Endodermal cell (in vitro differentiated cells): ENCODE measurements around the gene TBC1D2. TPM values are rescaled to one million over a fixed set of nuclear protein-coding genes. Genes with fewer than 3 reads are reported as not detected.
A peak's percentile ranks its signal among the peaks of the same experiment; 100 is the strongest.

Source experiments
- DNase-seq: peaks from one replicate; pipeline ENCODE4 v3.0.0-alpha.2; 2017
- H3K27ac ChIP-seq: 2 replicates; pipeline ENCODE4 v1.5.1; 2013; ENCODE audit warnings: mild to moderate bottlenecking, low read depth, low read length, moderate library complexity
- H3K27me3 ChIP-seq: 2 replicates; pipeline ENCODE4 v1.6.1; 2013; ENCODE audit warnings: mild to moderate bottlenecking, low read length, moderate library complexity; ENCODE audit not compliant: insufficient read depth, control insufficient read depth, poor library complexity, severe bottlenecking
- H3K36me3 ChIP-seq: 2 replicates; pipeline ENCODE4 v1.7.0; 2013; ENCODE audit warnings: mild to moderate bottlenecking, low read length, moderate library complexity; ENCODE audit not compliant: control insufficient read depth, insufficient read depth
- H3K4me1 ChIP-seq: one replicate; pipeline ENCODE4 v1.7.0; 2013; ENCODE audit warnings: low read length; ENCODE audit not compliant: control insufficient read depth, insufficient read depth
- H3K4me3 ChIP-seq: 2 replicates; pipeline ENCODE4 v1.5.1; 2013; ENCODE audit warnings: mild to moderate bottlenecking, low read length, moderate library complexity
- H3K9ac ChIP-seq: 2 replicates; pipeline ENCODE4 v1.6.1; 2013; ENCODE audit warnings: mild to moderate bottlenecking, low read length, moderate library complexity; ENCODE audit not compliant: poor library complexity, severe bottlenecking; ENCODE audit errors: extremely low read depth
- H3K9me3 ChIP-seq: 2 replicates; pipeline ENCODE4 v1.6.1; 2013; ENCODE audit warnings: mild to moderate bottlenecking, low read length, moderate library complexity; ENCODE audit not compliant: control insufficient read depth
- H3K27ac Mint-ChIP-seq: 2 replicates; pipeline ENCODE4 v1.8.0; 2020; ENCODE audit warnings: mixed read lengths
- H3K27me3 Mint-ChIP-seq: 2 replicates; pipeline ENCODE4 v1.8.0; 2021; ENCODE audit warnings: mild to moderate bottlenecking, mixed read lengths; ENCODE audit not compliant: insufficient read depth
- H3K36me3 Mint-ChIP-seq: 2 replicates; pipeline ENCODE4 v1.8.0; 2020; ENCODE audit warnings: low read depth, mixed read lengths
- H3K4me1 Mint-ChIP-seq: 2 replicates; pipeline ENCODE4 v1.8.0; 2020; ENCODE audit warnings: mixed read lengths
- H3K4me3 Mint-ChIP-seq: 2 replicates; pipeline ENCODE4 v1.8.0; 2020; ENCODE audit warnings: mild to moderate bottlenecking, moderate library complexity, mixed read lengths
- H3K9me3 Mint-ChIP-seq: 2 replicates; pipeline ENCODE4 v1.8.0; 2020; ENCODE audit warnings: mild to moderate bottlenecking, mixed read lengths
- CTCF ChIP-seq: fragments of 200-600 bp; sonication (generic); conservative IDR thresholded peaks from 2 replicates; pipeline ENCODE4 v1.5.0; 2021; ENCODE audit warnings: antibody characterized with exemption, mild to moderate bottlenecking
- WGBS, 2 experiments: methylation state at CpG; one replicate each; pipeline versions ENCODE4 v1.1.5 to v1.1.7; 2013; ENCODE audit warnings: missing lambda C conversion rate in 2 of 2, mixed read lengths in 1 of 2; ENCODE audit not compliant: insufficient coverage in 1 of 2, insufficient read length in 1 of 2; 5-methylcytosine and 5-hydroxymethylcytosine counted together
- total RNA-seq, 2 donors: library from RNA; stranded (reverse); fragmentation: NEBNext Ultra II Directional in 1 of 2; extraction: Animal tissue kit (Norgen Biotek cat#: 25700) in 1 of 2; gene quantifications; 2 replicates in 1 of 2; 3 replicates in 1 of 2; pipeline ENCODE4 v1.2.1, GENCODE V29; 2021

TBC1D2 gene
- total RNA-seq, 2 donors from 2014 or later, result 8.1 to 10.4 TPM

- H3K4me1 ChIP-seq, result peaks cover 4% of the 10 kb centered on the region
- peak overlapping the region; percentile 84 for H3K4me3 ChIP-seq
- Mint-ChIP-seq H3K4me1 (peaks cover 52% of the 10 kb centered on the region), H3K4me3 (peak overlapping the region; percentile 86), H3K27ac (no peak overlapping the region), H3K27me3 (no peaks in the 10 kb centered on the region), H3K36me3 (peaks cover 17% of the 10 kb centered on the region), H3K9me3 (no peaks in the 10 kb centered on the region)
- peaks cover 25% of the 10 kb centered on the region for H3K36me3 ChIP-seq
- no peak overlapping the region for H3K9ac ChIP-seq
- H3K9me3 ChIP-seq, result no peaks in the 10 kb centered on the region
- 90% methylated on average over 3 of the region's 3 CpGs for WGBS, 2 experiments
- TF ChIP-seq CTCF, result no peak
- H3K27ac ChIP-seq, result no peak overlapping the region
- H3K27me3 ChIP-seq, result no peaks in the 10 kb centered on the region
- DNase-seq, result peak; percentile 41
Measured at GRCh38 chr9:98253565-98253964, 1.9 kb downstream of the TBC1D2 start.

- Histone ChIP-seq H3K36me3 (peaks cover 26% of the 10 kb centered on the region), H3K9me3 (no peaks in the 10 kb centered on the region), H3K27me3 (no peaks in the 10 kb centered on the region), H3K4me3 (no peak overlapping the region), H3K27ac (no peak overlapping the region), H3K9ac (no peak overlapping the region), H3K4me1 (peaks cover 4% of the 10 kb centered on the region)
- H3K27me3 Mint-ChIP-seq, result no peaks in the 10 kb centered on the region
- H3K4me1 Mint-ChIP-seq, result peaks cover 51% of the 10 kb centered on the region
- no peak overlapping the region for H3K4me3 Mint-ChIP-seq
- H3K27ac Mint-ChIP-seq, result no peak overlapping the region
- no peaks in the 10 kb centered on the region for H3K9me3 Mint-ChIP-seq
- WGBS, 2 experiments, result 79 to 92% methylated on average over 7 to 9 of the region's 9 CpGs
- H3K36me3 Mint-ChIP-seq, result peaks cover 21% of the 10 kb centered on the region
- DNase-seq, result peak; percentile 51
- no peak for TF ChIP-seq CTCF
Measured at GRCh38 chr9:98251551-98251950, 3.9 kb downstream of the TBC1D2 start.

GRCh38 chr9:98249771-98250170 lies 5.7 kb downstream of the TBC1D2 start:
- Histone ChIP-seq H3K4me3 (no peak overlapping the region), H3K9ac (no peak overlapping the region), H3K36me3 (peaks cover 26% of the 10 kb centered on the region), H3K4me1 (peaks cover 4% of the 10 kb centered on the region), H3K27ac (no peak overlapping the region), H3K9me3 (no peaks in the 10 kb centered on the region), H3K27me3 (no peaks in the 10 kb centered on the region)
- H3K4me3 Mint-ChIP-seq, result no peak overlapping the region
- WGBS, 2 experiments, result 95 to 100% methylated on average over 1 to 2 of the region's 2 CpGs
- no peak overlapping the region for H3K27ac Mint-ChIP-seq
- TF ChIP-seq CTCF, result no peak
- no peaks in the 10 kb centered on the region for H3K9me3 Mint-ChIP-seq
- no peaks in the 10 kb centered on the region for H3K27me3 Mint-ChIP-seq
- H3K36me3 Mint-ChIP-seq, result peaks cover 21% of the 10 kb centered on the region
- no peak for DNase-seq
- peaks cover 56% of the 10 kb centered on the region for H3K4me1 Mint-ChIP-seq
